Heart left ventricle (tissue), 13 donors: ENCODE measurements around the gene EARS2.

Experiments used
- POLR2A ChIP-seq, 2 donors: fragments of 450-650 bp; IDR thresholded peaks; one replicate each; pipeline ENCODE4 v1.6.1; 2017; ENCODE audit warnings: antibody characterized with exemption in 2 of 2, mild to moderate bottlenecking in 2 of 2, moderate library complexity in 2 of 2
- TF ChIP-seq, protein P1 (sequence below), 12 donors: fragments of 200-600 bp; sonication (generic) in 4 of 12; IDR thresholded peaks; one replicate each; pipeline versions ENCODE4 v1.5.0 to v1.8.0; 2018 to 2022; ENCODE audit warnings: antibody characterized with exemption in 12 of 12, mild to moderate bottlenecking in 5 of 12
- donor health status: ischemic (EF 13 %, LVEDD 7.1; RV severe dilation, severe dysfunction).
- donor health status: DM: no; HTN: yes; CAD: no.
- donor health status: DM: no; HTN: no; CAD: no.
- donor health status: ischemic (EF 25% LVEDD 6.9; RV normal size, moderate dysfunction).
- donor health status: ischemic (EF 25% LVEDD 5.7; RV mildly dilated, moderate dysfunction).
- donor health status: ischemic (EF 35%, LVEDD 5.7; RV mildly dilated, moderate dysfunction).
- donor health status: nonischemic (EF 11% LVEDD 7.7; RV severe dilation, severe dysfunction).
- donor health status: DM: yes; HTN: yes; CAD: no.
- donor health status: PGD.
- donor health status: ischemic (EF 29% LVEDD 5.4; RV normal size, mild dysfunction).
- donor health status: nonischemic (EF 23%, LVEDD 6.1; RV moderate dilation, normal function).

DNA sequence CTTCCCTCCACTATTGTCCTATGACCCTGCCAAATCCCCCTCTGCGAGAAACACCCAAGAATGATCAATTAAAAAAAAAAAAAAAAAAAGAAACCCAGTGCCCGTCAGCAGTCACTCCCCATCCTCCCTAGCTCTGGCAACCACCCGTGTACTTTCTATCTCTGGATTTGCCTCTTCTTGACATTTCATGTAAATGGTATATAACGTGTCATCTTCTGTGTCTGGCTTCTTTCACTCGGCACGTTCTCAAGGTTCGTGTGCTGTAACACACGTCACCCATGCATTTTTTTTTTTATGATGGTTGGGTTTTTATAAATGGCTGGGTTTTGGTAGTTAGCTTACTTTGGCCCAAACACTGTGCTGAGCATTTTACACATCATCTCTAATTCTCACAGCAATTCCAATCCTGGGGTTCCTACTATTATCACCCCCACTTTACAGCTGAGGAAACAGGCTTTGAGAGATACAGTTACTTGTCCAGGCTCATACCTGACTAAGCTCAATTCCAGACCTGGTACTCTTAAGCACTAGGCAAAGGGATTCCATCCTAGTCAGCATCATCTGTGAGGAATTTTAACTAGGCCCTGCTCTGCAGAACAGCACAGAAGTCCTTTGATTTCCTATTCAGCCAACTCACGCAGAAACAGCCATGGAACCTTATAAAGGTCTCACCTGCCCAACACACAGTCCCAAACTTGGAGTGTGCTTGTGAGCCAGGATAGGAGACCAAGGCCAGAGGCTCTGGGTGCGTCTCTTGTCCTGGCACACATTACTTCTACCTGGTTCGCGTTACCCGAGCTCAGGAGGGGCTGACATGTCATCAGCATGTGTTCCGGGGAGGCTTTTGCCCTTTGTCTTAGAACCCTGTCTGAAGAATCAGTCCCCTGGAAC is 27.3 kb upstream of the EARS2 start:
- TF ChIP-seq, protein P1, sequence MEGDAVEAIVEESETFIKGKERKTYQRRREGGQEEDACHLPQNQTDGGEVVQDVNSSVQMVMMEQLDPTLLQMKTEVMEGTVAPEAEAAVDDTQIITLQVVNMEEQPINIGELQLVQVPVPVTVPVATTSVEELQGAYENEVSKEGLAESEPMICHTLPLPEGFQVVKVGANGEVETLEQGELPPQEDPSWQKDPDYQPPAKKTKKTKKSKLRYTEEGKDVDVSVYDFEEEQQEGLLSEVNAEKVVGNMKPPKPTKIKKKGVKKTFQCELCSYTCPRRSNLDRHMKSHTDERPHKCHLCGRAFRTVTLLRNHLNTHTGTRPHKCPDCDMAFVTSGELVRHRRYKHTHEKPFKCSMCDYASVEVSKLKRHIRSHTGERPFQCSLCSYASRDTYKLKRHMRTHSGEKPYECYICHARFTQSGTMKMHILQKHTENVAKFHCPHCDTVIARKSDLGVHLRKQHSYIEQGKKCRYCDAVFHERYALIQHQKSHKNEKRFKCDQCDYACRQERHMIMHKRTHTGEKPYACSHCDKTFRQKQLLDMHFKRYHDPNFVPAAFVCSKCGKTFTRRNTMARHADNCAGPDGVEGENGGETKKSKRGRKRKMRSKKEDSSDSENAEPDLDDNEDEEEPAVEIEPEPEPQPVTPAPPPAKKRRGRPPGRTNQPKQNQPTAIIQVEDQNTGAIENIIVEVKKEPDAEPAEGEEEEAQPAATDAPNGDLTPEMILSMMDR (IDR thresholded peaks at IDR 0.05): no peak
- TF ChIP-seq POLR2A (IDR thresholded peaks at IDR 0.05): no peak
